B cell (primary cell): ENCODE data around the gene IFIT2. TPM values are rescaled to one million over a fixed set of nuclear protein-coding genes. Genes with fewer than 3 reads are reported as not detected.
"Not testable (repeated sequence)": the region's sequence is repeated elsewhere in the genome, so short reads cannot be mapped to it uniquely, and the experiment has no call there.

Source experiments
- ATAC-seq: fragments of 200-7000 bp; cut with Tn5 transposase; one replicate; pipeline ENCODE4 v1.10.0; 2021; ENCODE audit warnings: low read depth, mild to moderate bottlenecking, moderate number of reproducible peaks, moderate library complexity
- CTCF ChIA-PET: fragments of 350-600 bp; sonication (Branson Sonifier 250); formaldehyde crosslinking; loops from one replicate; lab custom pipeline; 2021; ENCODE audit warnings: antibody characterized with exemption, inconsistent platforms; lab: Charles Lee
- POLR2A ChIA-PET: fragments of 350-600 bp; sonication (Branson Sonifier 250); formaldehyde crosslinking; loops from one replicate; lab custom pipeline; 2021; ENCODE audit warnings: antibody characterized with exemption; lab: Charles Lee
- DNase-seq: peaks from one replicate; pipeline ENCODE4 v3.0.0; 2013
- H2AFZ ChIP-seq: 2 replicates; pipeline ENCODE4 v1.6.1; 2012; ENCODE audit warnings: mild to moderate bottlenecking, low read depth, low read length; ENCODE audit not compliant: insufficient read depth, poor library complexity, severe bottlenecking
- H3K27ac ChIP-seq, 2 donors: 1 replicate in 1 of 2; 2 replicates in 1 of 2; pipeline ENCODE4 v1.5.1; 2012 to 2013; ENCODE audit warnings: low read length in 2 of 2, mild to moderate bottlenecking in 2 of 2, moderate library complexity in 1 of 2
- H3K27me3 ChIP-seq, 4 experiments: fragments of 200-600 bp in 1 of 4; sonication (generic) in 1 of 4; replicated peaks in 1 of 4; 1 replicate in 2 of 4; 2 replicates in 2 of 4; pipeline versions ENCODE4 v1.6.1 to v1.7.0; 2013 to 2016; ENCODE audit warnings: low read length in 3 of 4, mild to moderate bottlenecking in 2 of 4, mixed read lengths in 1 of 4, moderate library complexity in 1 of 4; ENCODE audit not compliant: insufficient read depth in 4 of 4, control insufficient read depth in 3 of 4; ENCODE audit errors: control extremely low read depth in 1 of 4
- H3K36me3 ChIP-seq, 2 experiments: replicated peaks in 1 of 2; 1 replicate in 1 of 2; 2 replicates in 1 of 2; pipeline versions ENCODE4 v1.6.1 to v1.7.1; 2013; ENCODE audit warnings: low read length in 1 of 2; ENCODE audit not compliant: insufficient read depth in 2 of 2, control insufficient read depth in 1 of 2; ENCODE audit errors: control extremely low read depth in 1 of 2, extremely low read depth in 1 of 2
- H3K4me1 ChIP-seq, 2 donors: fragments of 200-600 bp in 1 of 2; sonication (generic) in 1 of 2; 1 replicate in 1 of 2; 2 replicates in 1 of 2; pipeline versions ENCODE4 v1.5.1 to v1.6.1; 2013 to 2017; ENCODE audit warnings: low read length in 2 of 2; ENCODE audit not compliant: control insufficient read depth in 2 of 2, insufficient read depth in 2 of 2
- H3K4me2 ChIP-seq: replicated peaks from 2 replicates; pipeline ENCODE3; 2012; ENCODE audit warnings: mild to moderate bottlenecking, low read depth, low read length; ENCODE audit not compliant: poor library complexity, severe bottlenecking
- H3K4me3 ChIP-seq, 5 experiments: fragments of 200-600 bp in 1 of 5; sonication (generic) in 1 of 5; 1 replicate in 3 of 5; 2 replicates in 2 of 5; pipeline versions ENCODE4 v1.5.1 to v1.7.0; 2011 to 2016; ENCODE audit warnings: low read length in 4 of 5, mild to moderate bottlenecking in 4 of 5, low read depth in 2 of 5, control low read depth in 1 of 5, moderate library complexity in 1 of 5; ENCODE audit not compliant: insufficient read depth in 1 of 5; ENCODE audit errors: control extremely low read depth in 1 of 5, extremely low read depth in 1 of 5
- H3K79me2 ChIP-seq: fragments of 200-600 bp; sonication (generic); one replicate; pipeline ENCODE4 v1.6.0; 2016; ENCODE audit warnings: low read length; ENCODE audit not compliant: control insufficient read depth, insufficient read depth
- H3K9ac ChIP-seq: fragments of 200-600 bp; sonication (generic); 2 replicates; pipeline ENCODE4 v1.6.1; 2017; ENCODE audit warnings: mild to moderate bottlenecking, low read length, moderate library complexity
- H3K9me3 ChIP-seq, 3 donors: one replicate each; pipeline versions ENCODE4 v1.6.1 to v1.7.1; 2013; ENCODE audit warnings: low read length in 2 of 3; ENCODE audit not compliant: control insufficient read depth in 2 of 3, insufficient read depth in 1 of 3; ENCODE audit errors: control extremely low read depth in 1 of 3
- H4K20me1 ChIP-seq: 2 replicates; pipeline ENCODE4 v1.6.0; 2012; ENCODE audit warnings: mild to moderate bottlenecking, low read length; ENCODE audit not compliant: insufficient read depth, control insufficient read depth, poor library complexity, severe bottlenecking
- H3K27ac Mint-ChIP-seq: one replicate; pipeline ENCODE4 v1.8.0; 2021; ENCODE audit warnings: mixed read lengths
- H3K27me3 Mint-ChIP-seq: one replicate; pipeline ENCODE4 v1.8.0; 2021; ENCODE audit warnings: mixed read lengths
- H3K4me1 Mint-ChIP-seq: one replicate; pipeline ENCODE4 v1.8.0; 2021; ENCODE audit warnings: mixed read lengths
- H3K4me3 Mint-ChIP-seq: one replicate; pipeline ENCODE4 v1.8.0; 2021; ENCODE audit warnings: mixed read lengths
- H3K9me3 Mint-ChIP-seq: one replicate; pipeline ENCODE4 v1.8.0; 2022; ENCODE audit warnings: mixed read lengths; ENCODE audit not compliant: insufficient read depth
- EZH2 ChIP-seq: IDR thresholded peaks from 2 replicates; pipeline ENCODE4 v1.6.1; 2012; ENCODE audit warnings: borderline replicate concordance, low read depth, mild to moderate bottlenecking, moderate library complexity, low read length; ENCODE audit not compliant: insufficient read depth, poor library complexity, severe bottlenecking
- WGBS: methylation state at CpG from one replicate; pipeline ENCODE4 v1.1.5; 2013; ENCODE audit warnings: missing lambda C conversion rate; ENCODE audit not compliant: insufficient coverage; 5-methylcytosine and 5-hydroxymethylcytosine counted together
- intact Hi-C: fragments of 100-400 bp; cut with micrococcal nuclease; formaldehyde crosslinking; loops from one replicate; pipeline ENCODE4 v1.10.0; 2022
- polyA plus RNA-seq: library from polyadenylated mRNA; depleted of rRNA; stranded (reverse); fragments of >200 nt; gene quantifications from 2 replicates; pipeline ENCODE4 v1.2.3, GENCODE V29; 2012
- total RNA-seq, 2 donors: library from RNA; stranded (reverse); fragments of 120-200 nt in 1 of 2; gene quantifications; 1 replicate in 1 of 2; 2 replicates in 1 of 2; pipeline versions ENCODE4 v1.2.3 to v1.2.4, GENCODE V29; 2013 to 2022
- TF ChIP-seq, protein P1 (sequence below): fragments of 200-600 bp; IDR thresholded peaks from one replicate; pipeline ENCODE4 v1.8.0; 2022; ENCODE audit warnings: antibody characterized with exemption, mild to moderate bottlenecking

IFIT2 gene
- total and polyA plus RNA-seq, 2 donors (not counting 1 experiment from before 2014, with no cell fraction given), result 3.6 to 12.4 TPM

GRCh38 chr10:89314676-89315075 is 12.8 kb downstream of the IFIT2 start:
- peaks cover 2% of the 10 kb centered on the region for H3K9me3 Mint-ChIP-seq
- Histone ChIP-seq H3K4me1 (no peaks in the 10 kb centered on the region), H4K20me1 (no peaks in the 10 kb centered on the region), H3K4me2 (no peak overlapping the region), H3K9ac (no peak overlapping the region), H3K9me3 (no peaks in the 10 kb centered on the region), H2AFZ (no peak overlapping the region), H3K4me3 (no peak overlapping the region), H3K79me2 (no peaks in the 10 kb centered on the region), H3K36me3 (no peaks in the 10 kb centered on the region), H3K27ac (no peak overlapping the region), H3K27me3 (no peaks in the 10 kb centered on the region)
- intact Hi-C loops, result no loop called here
- no peak for DNase-seq
- peaks cover 5% of the 10 kb centered on the region for H3K4me1 Mint-ChIP-seq
- no peak overlapping the region for H3K4me3 Mint-ChIP-seq
- H3K27me3 Mint-ChIP-seq, result no peaks in the 10 kb centered on the region
- no peak for TF ChIP-seq EZH2
- TF ChIP-seq, protein P1, sequence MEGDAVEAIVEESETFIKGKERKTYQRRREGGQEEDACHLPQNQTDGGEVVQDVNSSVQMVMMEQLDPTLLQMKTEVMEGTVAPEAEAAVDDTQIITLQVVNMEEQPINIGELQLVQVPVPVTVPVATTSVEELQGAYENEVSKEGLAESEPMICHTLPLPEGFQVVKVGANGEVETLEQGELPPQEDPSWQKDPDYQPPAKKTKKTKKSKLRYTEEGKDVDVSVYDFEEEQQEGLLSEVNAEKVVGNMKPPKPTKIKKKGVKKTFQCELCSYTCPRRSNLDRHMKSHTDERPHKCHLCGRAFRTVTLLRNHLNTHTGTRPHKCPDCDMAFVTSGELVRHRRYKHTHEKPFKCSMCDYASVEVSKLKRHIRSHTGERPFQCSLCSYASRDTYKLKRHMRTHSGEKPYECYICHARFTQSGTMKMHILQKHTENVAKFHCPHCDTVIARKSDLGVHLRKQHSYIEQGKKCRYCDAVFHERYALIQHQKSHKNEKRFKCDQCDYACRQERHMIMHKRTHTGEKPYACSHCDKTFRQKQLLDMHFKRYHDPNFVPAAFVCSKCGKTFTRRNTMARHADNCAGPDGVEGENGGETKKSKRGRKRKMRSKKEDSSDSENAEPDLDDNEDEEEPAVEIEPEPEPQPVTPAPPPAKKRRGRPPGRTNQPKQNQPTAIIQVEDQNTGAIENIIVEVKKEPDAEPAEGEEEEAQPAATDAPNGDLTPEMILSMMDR, result no peak
- H3K27ac Mint-ChIP-seq, result no peak overlapping the region
- ChIA-PET POLR2A (no interaction called here), CTCF (no interaction called here)
- no peak for ATAC-seq

DNA sequence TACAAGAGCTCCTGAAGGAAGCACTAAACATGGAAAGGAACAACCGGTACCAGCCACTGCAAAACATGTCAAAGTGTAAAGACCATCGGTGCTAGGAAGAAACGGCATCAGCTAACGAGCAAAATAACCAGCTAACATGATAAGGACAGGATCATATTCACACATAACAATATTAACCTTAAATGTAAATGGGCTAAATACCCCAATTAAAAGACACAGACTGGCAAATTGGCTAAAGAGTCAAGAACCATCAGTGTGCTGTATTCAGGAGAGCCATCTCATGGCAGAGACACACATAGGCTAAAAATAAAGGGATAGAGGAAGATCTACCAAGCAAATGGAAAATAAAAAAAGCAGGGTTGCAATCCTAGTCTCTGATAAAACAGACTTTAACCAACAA is 16.2 kb downstream of the IFIT2 start:
- H3K4me3 Mint-ChIP-seq, POLR2A ChIA-PET, H3K36me3 ChIP-seq, H3K27me3 ChIP-seq, ATAC-seq, H3K9ac ChIP-seq, H3K4me1 ChIP-seq, H3K27ac Mint-ChIP-seq, H3K9me3 Mint-ChIP-seq, H3K4me1 Mint-ChIP-seq, H3K4me3 ChIP-seq, H4K20me1 ChIP-seq, DNase-seq, intact Hi-C loops, H3K9me3 ChIP-seq, H2AFZ ChIP-seq, H3K79me2 ChIP-seq, CTCF ChIA-PET, H3K27me3 Mint-ChIP-seq, H3K4me2 ChIP-seq, H3K27ac ChIP-seq: not testable (repeated sequence)
- WGBS, result 100% methylated on average over 1 of the region's 4 CpGs

DNA sequence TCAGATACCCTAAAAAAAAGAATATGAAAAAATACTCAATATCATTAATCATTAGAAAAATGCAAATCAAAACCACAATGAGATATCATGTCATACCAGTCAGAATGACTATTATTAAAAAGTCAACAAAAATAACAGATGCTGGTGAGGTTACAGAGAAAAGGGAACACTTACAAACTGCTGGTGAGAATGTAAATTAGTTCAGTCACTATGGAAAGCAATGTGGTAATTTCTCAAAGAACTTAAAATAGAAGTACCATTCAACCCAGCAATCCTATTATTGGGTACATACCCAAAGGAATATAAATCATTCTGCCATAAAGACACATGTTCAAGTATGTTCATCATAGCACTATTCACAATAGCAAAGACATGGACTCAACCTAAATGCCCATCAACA is 23.2 kb downstream of the IFIT2 start:
- H3K36me3 ChIP-seq, H3K9ac ChIP-seq, ATAC-seq, H3K4me3 Mint-ChIP-seq, H3K27me3 ChIP-seq, H3K9me3 Mint-ChIP-seq, intact Hi-C loops, H3K27ac Mint-ChIP-seq, H3K4me2 ChIP-seq, CTCF ChIA-PET, POLR2A ChIA-PET, H3K27me3 Mint-ChIP-seq, H3K4me3 ChIP-seq, H3K9me3 ChIP-seq, H2AFZ ChIP-seq, DNase-seq, H3K27ac ChIP-seq, H4K20me1 ChIP-seq: not testable (repeated sequence)
- Histone ChIP-seq H3K4me1 (peaks cover 21 to 24% of the 10 kb centered on the region in 2 donors), H3K79me2 (peaks cover 12% of the 10 kb centered on the region)
- peaks cover 27% of the 10 kb centered on the region for H3K4me1 Mint-ChIP-seq
